GM23338 (cell line): Measurements from ENCODE around the gene IL31. TPM values are rescaled to one million over a fixed set of nuclear protein-coding genes. Genes with fewer than 3 reads are reported as not detected.

Experiments used
- ATAC-seq: fragments of 200-7000 bp; cut with Tn5 transposase; 3 replicates; pipeline ENCODE4 v1.9.1; 2020
- DNase-seq: peaks from one replicate; pipeline ENCODE4 v3.0.0-alpha.2; 2015; ENCODE audit warnings: low spot score
- H2AFZ ChIP-seq: fragments of 200-600 bp; sonication (generic); 2 replicates; pipeline ENCODE4 v1.8.0; 2016; ENCODE audit warnings: antibody characterized with exemption, mild to moderate bottlenecking, moderate library complexity
- H3F3A ChIP-seq: fragments of 200-600 bp; sonication (generic); replicated peaks from 2 replicates; pipeline ENCODE4 v1.8.0; 2017; ENCODE audit warnings: antibody characterized with exemption, mixed run types, low read depth
- H3K27ac ChIP-seq: fragments of 200-600 bp; sonication (generic); 2 replicates; pipeline ENCODE4 v1.6.1; 2016; ENCODE audit warnings: low read depth
- H3K27me3 ChIP-seq: fragments of 200-600 bp; sonication (generic); 2 replicates; pipeline ENCODE4 v1.8.0; 2016; ENCODE audit warnings: mild to moderate bottlenecking, mixed run types, moderate library complexity; ENCODE audit not compliant: insufficient read depth
- H3K36me3 ChIP-seq: fragments of 200-600 bp; sonication (generic); 2 replicates; pipeline ENCODE4 v1.8.0; 2016; ENCODE audit warnings: mild to moderate bottlenecking; ENCODE audit not compliant: insufficient read depth
- H3K4me1 ChIP-seq: fragments of 200-600 bp; sonication (generic); 2 replicates; pipeline ENCODE4 v1.8.0; 2016; ENCODE audit warnings: mild to moderate bottlenecking, moderate library complexity; ENCODE audit not compliant: insufficient read depth
- H3K4me2 ChIP-seq: fragments of 200-600 bp; sonication (generic); 2 replicates; pipeline ENCODE4 v1.7.1; 2017; ENCODE audit warnings: mixed run types
- H3K4me3 ChIP-seq: fragments of 200-600 bp; sonication (generic); 2 replicates; pipeline ENCODE4 v1.6.1; 2016; ENCODE audit warnings: mixed run types
- H3K79me2 ChIP-seq: fragments of 200-600 bp; sonication (generic); replicated peaks from 2 replicates; pipeline ENCODE4 v1.8.0; 2017; ENCODE audit warnings: mild to moderate bottlenecking; ENCODE audit not compliant: insufficient read depth
- H3K9me2 ChIP-seq: fragments of 200-600 bp; sonication (generic); 2 replicates; pipeline ENCODE4 v1.8.0; 2017; ENCODE audit not compliant: insufficient read depth
- H4K20me1 ChIP-seq: fragments of 200-600 bp; sonication (generic); replicated peaks from 2 replicates; pipeline ENCODE4 v1.8.0; 2017; ENCODE audit warnings: mild to moderate bottlenecking; ENCODE audit not compliant: insufficient read depth
- H3K27ac Mint-ChIP-seq: 2 replicates; pipeline ENCODE4 v1.8.0; 2020; ENCODE audit warnings: inconsistent platforms, mild to moderate bottlenecking, moderate library complexity, mixed read lengths
- H3K27me3 Mint-ChIP-seq: 3 replicates; pipeline ENCODE4 v1.8.0; 2022; ENCODE audit warnings: low read depth, mild to moderate bottlenecking, moderate library complexity, mixed read lengths, inconsistent platforms; ENCODE audit not compliant: insufficient read depth, poor library complexity
- H3K36me3 Mint-ChIP-seq: 3 replicates; pipeline ENCODE4 v1.8.0; 2021; ENCODE audit warnings: low read depth, mild to moderate bottlenecking, inconsistent platforms, moderate library complexity, mixed read lengths
- H3K4me1 Mint-ChIP-seq: 3 replicates; pipeline ENCODE4 v1.8.0; 2020; ENCODE audit warnings: mild to moderate bottlenecking, inconsistent platforms, mixed read lengths
- H3K4me3 Mint-ChIP-seq: 3 replicates; pipeline ENCODE4 v1.8.0; 2021; ENCODE audit warnings: moderate library complexity, mild to moderate bottlenecking, inconsistent platforms, mixed read lengths
- H3K9me3 Mint-ChIP-seq: 3 replicates; pipeline ENCODE4 v1.8.0; 2020; ENCODE audit warnings: moderate library complexity, mild to moderate bottlenecking, inconsistent platforms, mixed read lengths
- CREB1 ChIP-seq: fragments of 250-450 bp; sonication (Bioruptor Pico); IDR thresholded peaks from 2 replicates; pipeline ENCODE4 v1.5.0; 2020; ENCODE audit warnings: low read depth, mild to moderate bottlenecking, moderate library complexity
- CTCF ChIP-seq, 2 experiments: fragments of 200-600 bp in 1 of 2; sonication (generic) in 1 of 2; conservative IDR thresholded peaks; 2 replicates each; pipeline versions ENCODE4 v1.5.1 to v1.6.1; 2016 to 2017; ENCODE audit warnings: antibody characterized with exemption in 2 of 2, low read depth in 2 of 2, mild to moderate bottlenecking in 2 of 2, moderate library complexity in 1 of 2
- REST ChIP-seq: IDR thresholded peaks from one replicate; pipeline ENCODE4 v1.6.1; 2018; ENCODE audit warnings: antibody characterized with exemption; ENCODE audit not compliant: unreplicated experiment
- ZNF331 ChIP-seq: fragments of 250-450 bp; sonication (Bioruptor Pico); IDR thresholded peaks from 2 replicates; pipeline ENCODE4 v1.5.0; 2020; ENCODE audit warnings: low read depth, mild to moderate bottlenecking, moderate library complexity
- ZNF462 ChIP-seq: fragments of 250-450 bp; sonication (Bioruptor Pico); IDR thresholded peaks from 2 replicates; pipeline ENCODE4 v1.5.0; 2020; ENCODE audit warnings: mild to moderate bottlenecking, moderate library complexity
- long read RNA-seq: library from polyadenylated mRNA; unstranded; transcript quantifications from one replicate; pipeline ENCODE4 v2.0.0, GENCODE V29; 2020; ENCODE audit not compliant: unreplicated experiment
- polyA plus RNA-seq: library from polyadenylated mRNA; unstranded; fragments of >200 nt; fragmentation: Nextera tagmentation; extraction: Ambion mirVana; gene quantifications from 2 replicates; pipeline ENCODE4 v1.2.1, GENCODE V29; 2016
- total RNA-seq: library from RNA; depleted of rRNA; stranded (reverse); fragments of >200 nt; shearing (Covaris generic); gene quantifications from 2 replicates; pipeline ENCODE4 v1.2.3, GENCODE V29; 2014; rRNA removed

IL31 gene
- not detected in 2 replicates for total RNA-seq
- polyA plus RNA-seq, result not detected in 2 replicates
- long read RNA-seq, result 0 reads

GRCh38 chr12:122174155-122174845, at the start of gene IL31:
TSS of gene IL31 (minus strand) at chr12:122174221. CDS start at chr12:122174172, 49 bp downstream.
- ATAC-seq, result no peak
- no peaks in the 10 kb centered on the region for H3K9me2 ChIP-seq

More at GRCh38 chr12:122174155-122174845, at the start of gene IL31:
- H3K27me3 Mint-ChIP-seq, result peaks cover 6% of the 10 kb centered on the region
- H3K27ac Mint-ChIP-seq, result no peak within 1 kb of the TSS
- H3K4me3 Mint-ChIP-seq, result no peak within 1 kb of the TSS
- no peaks in the 10 kb centered on the region for H3K36me3 Mint-ChIP-seq
- TF ChIP-seq REST (no peak), CREB1 (CRISPR knock-in tag) (no peak), ZNF331 (CRISPR knock-in tag) (no peak), ZNF462 (CRISPR knock-in tag) (no peak), CTCF (conservative IDR thresholded peaks at IDR 0.05; ENCODE audit: low read depth in 2 of 2) (no peak)
- no peaks in the 10 kb centered on the region for H3K36me3 ChIP-seq
- no peaks in the 10 kb centered on the region for H3K4me1 ChIP-seq
- H3K9me3 Mint-ChIP-seq, result no peaks in the 10 kb centered on the region
- no peak for DNase-seq
- H3F3A ChIP-seq, result no peaks in the 10 kb centered on the region
- no peaks in the 10 kb centered on the region for H3K27me3 ChIP-seq
- no peak within 1 kb of the TSS for H3K4me2 ChIP-seq
- H3K4me3 ChIP-seq, result no peak within 1 kb of the TSS
- no peaks in the 10 kb centered on the region for H3K4me1 Mint-ChIP-seq
- H4K20me1 ChIP-seq, result no peaks in the 10 kb centered on the region
- H3K27ac ChIP-seq, result no peak within 1 kb of the TSS
- H2AFZ ChIP-seq, result 0 out of 2 replicates have a peak within 1 kb of the TSS, but pooled peaks have one; percentile 10
- no peaks in the 10 kb centered on the region for H3K79me2 ChIP-seq
